Caki2 (cell line): ENCODE results near the gene SETD3. TPM values are rescaled to one million over a fixed set of nuclear protein-coding genes. Genes with fewer than 3 reads are reported as not detected.

Experiments
- DNase-seq: peaks from one replicate; pipeline ENCODE4 v3.0.0-alpha.2; 2015; ENCODE audit warnings: low read depth
- in situ Hi-C: cut with HindIII; loops from 2 replicates; pipeline ENCODE4 v1.10.0; 2016; ENCODE audit warnings: low sequenced_read_pairs, low pct_unique_long_range_greater_than_20kb, mixed read lengths
- total RNA-seq: library from RNA; depleted of rRNA; stranded (reverse); fragments of >200 nt; shearing (Covaris generic); gene quantifications from 2 replicates; pipeline ENCODE4 v1.2.3, GENCODE V29; 2014; ENCODE audit warnings: low replicate concordance

The SETD3 gene
- total RNA-seq, 1 experiment from 2014 or later: 27.9 TPM

GRCh38 chr14:99468836-99469592 lies 11.6 kb downstream of the SETD3 start:
- in situ Hi-C loops: no loop called here
- no peak for DNase-seq

GRCh38 chr14:99468081-99468480 lies 12.6 kb downstream of the SETD3 start:
- in situ Hi-C loops: no loop called here
- DNase-seq: no peak

- in situ Hi-C loops: no loop called here
- no peak for DNase-seq
Observed at GRCh38 chr14:99467336-99468078, 13.2 kb downstream of the SETD3 start.

- no peak for DNase-seq
- in situ Hi-C loops: no loop called here
Observed at GRCh38 chr14:99466758-99467157, 13.9 kb downstream of the SETD3 start.

- in situ Hi-C loops: no loop called here
- no peak for DNase-seq
Observed at GRCh38 chr14:99465288-99465687, 15.4 kb downstream of the SETD3 start.

- DNase-seq: no peak
- in situ Hi-C loops: no loop called here
Observed at GRCh38 chr14:99463974-99464373, 16.7 kb downstream of the SETD3 start.

- no peak for DNase-seq
- in situ Hi-C loops: no loop called here
Observed at GRCh38 chr14:99462210-99462609, 18.4 kb downstream of the SETD3 start.

- no peak for DNase-seq
- in situ Hi-C loops: no loop called here
Observed at GRCh38 chr14:99461411-99462085, 19.1 kb downstream of the SETD3 start.

GRCh38 chr14:99460793-99461192 lies 19.9 kb downstream of the SETD3 start:
- DNase-seq: no peak
- in situ Hi-C loops: no loop called here

GRCh38 chr14:99459481-99460100 lies 21.1 kb downstream of the SETD3 start:
- no peak for DNase-seq
- in situ Hi-C loops: no loop called here

- in situ Hi-C loops: no loop called here
- DNase-seq: no peak
Observed at GRCh38 chr14:99454246-99454645, 26.4 kb downstream of the SETD3 start.

GRCh38 chr14:99452968-99453367 lies 27.7 kb downstream of the SETD3 start:
- in situ Hi-C loops: no loop called here
- DNase-seq: no peak

GRCh38 chr14:99451234-99451633 lies 29.4 kb downstream of the SETD3 start:
- no peak for DNase-seq

GRCh38 chr14:99450266-99450665 lies 30.4 kb downstream of the SETD3 start:
- in situ Hi-C loops: no loop called here
- no peak for DNase-seq

More at GRCh38 chr14:99451234-99451633, 29.4 kb downstream of the SETD3 start:
- in situ Hi-C loops: no loop called here

- DNase-seq: no peak
- in situ Hi-C loops: no loop called here
Observed at GRCh38 chr14:99447739-99448138, 32.9 kb downstream of the SETD3 start.

- in situ Hi-C loops: no loop called here
- DNase-seq: no peak
Observed at GRCh38 chr14:99445931-99446330, 34.7 kb downstream of the SETD3 start.

GRCh38 chr14:99441918-99442317 lies 38.7 kb downstream of the SETD3 start:
- DNase-seq: no peak
- in situ Hi-C loops: no loop called here

- in situ Hi-C loops: no loop called here
- no peak for DNase-seq
Observed at GRCh38 chr14:99441157-99441870, 39.3 kb downstream of the SETD3 start.
